Fibroblast of skin of left biceps (primary cell): ENCODE measurements around the gene C2CD2.
"Not testable (repeated sequence)": the region's sequence is repeated elsewhere in the genome, so short reads cannot be mapped to it uniquely, and the experiment has no call there.

Source experiments
- DNase-seq, 2 experiments: peaks; one replicate each; pipeline ENCODE4 v3.0.0-alpha.2; 2013; ENCODE audit warnings: low read depth in 2 of 2

The C2CD2 gene

GRCh38 chr21:41953831-41954653 is at the start of gene C2CD2:
TSS of gene C2CD2 (minus strand) at chr21:41954018. CDS start at chr21:41953648, 370 bp downstream.
- peak; percentile 37 to 45 for DNase-seq

- peak; percentile 53 to 56 for DNase-seq
Measured at GRCh38 chr21:42003051-42003461, 49.2 kb upstream of the C2CD2 start.

- peak; percentile 68 to 70 for DNase-seq
Measured at GRCh38 chr21:42002421-42002958, 48.7 kb upstream of the C2CD2 start.

GRCh38 chr21:42001781-42002180 is 48.0 kb upstream of the C2CD2 start:
- DNase-seq, result no peak

GRCh38 chr21:42000908-42001307 is 47.1 kb upstream of the C2CD2 start:
- no peak for DNase-seq

GRCh38 chr21:41997657-41998056 is 43.8 kb upstream of the C2CD2 start:
- no peak for DNase-seq

- DNase-seq, result no peak
Measured at GRCh38 chr21:41995577-41995976, 41.8 kb upstream of the C2CD2 start.

- DNase-seq, result not testable (repeated sequence)
Measured at GRCh38 chr21:41994613-41995012, 40.8 kb upstream of the C2CD2 start.

GRCh38 chr21:41993744-41994143 is 39.9 kb upstream of the C2CD2 start:
- DNase-seq, result peak; percentile 77 to 79

GRCh38 chr21:41992576-41992975 is 38.8 kb upstream of the C2CD2 start:
- no peak for DNase-seq

- DNase-seq, result no peak
Measured at GRCh38 chr21:41991659-41992058, 37.8 kb upstream of the C2CD2 start.

- DNase-seq, result no peak
Measured at GRCh38 chr21:41989698-41990097, 35.9 kb upstream of the C2CD2 start.

GRCh38 chr21:41987310-41987709 is 33.5 kb upstream of the C2CD2 start:
- no peak for DNase-seq

- DNase-seq, result no peak
Measured at GRCh38 chr21:41985662-41986416, 32.0 kb upstream of the C2CD2 start.

- DNase-seq, result no peak
Measured at GRCh38 chr21:41983229-41983628, 29.4 kb upstream of the C2CD2 start.

GRCh38 chr21:41980561-41980960 is 26.7 kb upstream of the C2CD2 start:
- DNase-seq, result no peak

- no peak for DNase-seq
Measured at GRCh38 chr21:41979751-41980369, 26.0 kb upstream of the C2CD2 start.

GRCh38 chr21:41979335-41979734 is 25.5 kb upstream of the C2CD2 start:
- DNase-seq, result no peak

- DNase-seq, result no peak
Measured at GRCh38 chr21:41977034-41977950, 23.5 kb upstream of the C2CD2 start.

- no peak for DNase-seq
Measured at GRCh38 chr21:41976611-41977010, 22.8 kb upstream of the C2CD2 start.
